Fibroblast of pulmonary artery (primary cell): ENCODE results near the gene ARF6.

Experiments used
- DNase-seq: peaks from one replicate; pipeline ENCODE4 v3.0.0-alpha.2; 2010; ENCODE audit warnings: low read depth
- H3K4me3 ChIP-seq: replicated peaks from 2 replicates; pipeline ENCODE4 v1.5.1; 2011; ENCODE audit warnings: low read depth, mild to moderate bottlenecking, control low read depth, low read length, moderate library complexity
- CTCF ChIP-seq: IDR thresholded peaks from 2 replicates; pipeline ENCODE4 v1.5.1; 2011; ENCODE audit warnings: mild to moderate bottlenecking, control low read depth, low read length, inconsistent platforms; ENCODE audit errors: missing control alignments

Gene ARF6

DNA sequence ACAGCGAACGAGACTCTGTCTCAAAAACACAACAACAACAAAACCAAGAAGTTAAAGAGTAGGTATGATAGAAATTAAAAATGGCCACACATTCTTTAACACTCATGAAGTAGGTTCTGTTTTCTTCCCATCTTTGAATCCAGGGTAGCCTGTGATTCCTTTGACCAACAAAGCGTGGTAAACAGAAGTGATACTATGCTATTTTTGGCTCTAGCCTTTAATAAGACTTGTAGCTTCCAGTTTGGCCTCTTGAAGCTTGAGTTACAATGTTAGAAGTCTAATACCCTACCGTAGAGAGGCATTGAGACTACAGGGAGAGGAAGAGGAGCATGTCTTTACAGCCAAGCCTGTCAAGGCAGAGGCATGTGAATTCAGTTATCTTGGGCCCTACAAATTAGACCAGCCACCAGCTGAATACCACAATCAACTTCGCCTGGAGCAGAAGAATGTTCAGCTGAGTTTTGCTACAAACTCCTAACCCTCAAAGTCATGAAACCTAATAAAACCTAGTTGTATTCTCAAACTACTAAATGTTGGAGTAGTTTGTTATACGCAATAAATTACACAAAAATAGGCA is 35.4 kb upstream of the ARF6 start:
- TF ChIP-seq CTCF, result no peak
- DNase-seq, result no peak
- no peak overlapping the region for H3K4me3 ChIP-seq

DNA sequence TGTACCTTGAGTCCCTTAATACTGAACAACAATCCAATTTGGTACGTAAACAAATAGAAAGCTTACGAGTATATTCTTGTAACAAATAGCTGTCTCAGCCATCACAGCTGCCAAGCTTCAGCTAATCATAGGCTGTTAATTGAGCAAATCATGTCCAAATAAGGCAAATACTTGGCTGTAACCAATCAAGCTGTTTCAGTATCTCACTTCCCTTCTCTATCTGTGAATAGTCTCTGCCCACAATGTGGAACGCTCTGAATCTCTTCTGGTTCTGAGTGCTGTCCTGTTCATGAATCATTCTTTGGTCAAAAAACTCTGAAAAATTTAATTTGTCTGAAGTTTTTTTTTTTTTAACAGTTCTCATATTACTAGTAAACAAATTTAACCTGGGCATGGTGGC is 34.5 kb upstream of the ARF6 start:
- H3K4me3 ChIP-seq, result no peak overlapping the region
- DNase-seq, result no peak
- no peak for TF ChIP-seq CTCF

GRCh38 chr14:49860988-49861698 is 31.7 kb upstream of the ARF6 start:
- no peak for DNase-seq
- peak overlapping the region; percentile 64 for H3K4me3 ChIP-seq
- no peak for TF ChIP-seq CTCF

DNA sequence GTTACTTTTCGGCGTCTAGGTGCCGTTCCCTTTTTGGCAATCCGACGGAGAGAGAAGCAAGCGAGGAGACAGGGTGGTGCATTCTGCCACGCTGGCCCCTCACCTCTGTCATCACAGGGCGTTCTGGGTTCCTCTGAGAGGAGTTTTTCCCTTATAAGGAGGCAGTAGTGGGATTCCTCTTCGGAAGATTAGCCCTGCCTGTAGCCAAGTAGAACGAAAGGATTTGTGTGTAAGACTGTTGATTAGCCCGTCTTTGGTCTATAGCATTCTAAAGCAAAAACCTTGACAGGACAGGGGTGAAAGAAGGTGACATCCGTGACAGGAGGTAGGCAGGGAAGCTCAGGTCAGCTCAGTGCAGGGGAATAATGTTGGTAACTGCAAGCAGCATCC is 31.2 kb upstream of the ARF6 start:
- no peak for TF ChIP-seq CTCF
- DNase-seq, result peak; percentile 93
- peak overlapping the region; percentile 64 for H3K4me3 ChIP-seq

- no peak for TF ChIP-seq CTCF
- H3K4me3 ChIP-seq, result peak overlapping the region; percentile 64
- peak; percentile 94 for DNase-seq
Measured at GRCh38 chr14:49862089-49862673, 30.7 kb upstream of the ARF6 start.

- DNase-seq, result peak; percentile 18
- no peak for TF ChIP-seq CTCF
- peak overlapping the region; percentile 61 for H3K4me3 ChIP-seq
Measured at GRCh38 chr14:49863487-49864281, 29.2 kb upstream of the ARF6 start.
